ENCODE measurements around the gene NDUFB11.
"Not testable (repeated sequence)": the region's sequence is repeated elsewhere in the genome, so short reads cannot be mapped to it uniquely, and the experiment has no call there.

Gene NDUFB11

DNA sequence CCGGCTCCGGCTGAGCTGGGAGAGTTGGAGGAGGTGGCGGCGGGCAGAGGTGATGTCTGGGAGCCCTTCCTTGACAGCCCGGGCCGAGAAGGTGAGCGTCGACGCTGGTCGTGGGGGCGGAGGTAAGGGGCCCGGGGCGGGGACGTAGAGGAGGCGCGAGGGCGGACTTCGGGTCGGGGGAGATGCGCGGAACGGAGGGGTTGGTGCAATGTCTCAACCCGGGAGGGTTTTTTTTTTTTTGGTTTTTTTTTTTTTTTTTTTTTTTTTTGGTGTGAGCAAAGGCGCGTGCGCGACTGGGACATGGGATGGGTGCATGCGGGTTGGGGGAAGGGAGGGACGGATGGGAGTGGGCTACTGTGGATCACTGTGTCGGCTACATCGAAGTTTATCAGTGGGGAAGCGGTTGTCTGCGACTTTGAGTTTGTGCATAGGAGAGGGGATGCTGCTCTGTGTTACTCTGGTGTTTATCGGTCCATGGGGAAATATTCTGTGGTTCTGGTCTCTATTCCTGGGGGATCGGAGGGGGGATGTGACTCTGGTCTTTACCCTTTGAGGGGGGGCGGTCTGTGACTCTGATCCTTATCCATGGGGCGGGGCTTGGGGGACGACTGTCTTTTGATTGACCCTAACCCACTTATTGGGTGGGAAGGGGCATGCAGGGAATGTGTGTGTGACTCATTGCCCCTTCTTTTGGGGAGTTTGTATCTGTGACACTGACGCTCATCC lies 1.1 kb upstream of the NDUFB11 start:
- no peak for DNase-seq

DNA sequence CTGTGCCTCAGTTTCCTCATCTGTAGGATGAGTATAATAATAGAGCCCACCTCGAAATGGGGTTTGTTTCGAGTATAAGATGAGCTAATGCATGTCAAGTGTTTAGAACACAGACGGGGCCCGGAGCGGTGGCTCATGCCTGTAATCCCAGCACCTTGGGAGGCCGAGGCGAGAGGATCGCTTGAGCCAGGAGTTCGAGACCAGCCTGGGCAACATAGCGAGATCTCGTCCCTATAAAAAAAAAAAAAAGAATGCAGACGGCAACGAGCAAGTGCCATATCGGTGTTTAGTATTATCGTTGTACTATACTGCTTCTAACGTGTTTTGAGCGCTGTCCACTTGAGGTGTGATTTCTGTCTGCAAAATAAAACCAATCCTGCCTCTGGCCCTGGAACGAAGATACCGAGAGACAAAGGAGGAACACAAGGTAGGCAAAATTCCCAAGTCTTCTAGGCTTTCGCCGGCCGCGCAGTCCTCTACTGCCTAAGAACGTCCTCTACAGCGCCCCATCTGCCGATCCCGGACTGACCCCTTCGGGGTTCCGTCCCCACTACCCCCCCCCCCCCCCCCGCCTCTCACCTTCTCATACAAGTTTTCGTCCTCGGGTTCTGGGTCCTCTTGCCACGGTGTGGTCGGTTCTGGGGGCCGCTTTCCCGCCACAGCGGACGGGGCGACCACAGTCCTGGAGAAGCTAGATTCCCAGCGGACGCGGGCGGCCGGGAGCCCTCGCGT lies 442 bp downstream of the NDUFB11 start:
- peak in 1 of 2 experiments; percentile 4 for DNase-seq

DNA sequence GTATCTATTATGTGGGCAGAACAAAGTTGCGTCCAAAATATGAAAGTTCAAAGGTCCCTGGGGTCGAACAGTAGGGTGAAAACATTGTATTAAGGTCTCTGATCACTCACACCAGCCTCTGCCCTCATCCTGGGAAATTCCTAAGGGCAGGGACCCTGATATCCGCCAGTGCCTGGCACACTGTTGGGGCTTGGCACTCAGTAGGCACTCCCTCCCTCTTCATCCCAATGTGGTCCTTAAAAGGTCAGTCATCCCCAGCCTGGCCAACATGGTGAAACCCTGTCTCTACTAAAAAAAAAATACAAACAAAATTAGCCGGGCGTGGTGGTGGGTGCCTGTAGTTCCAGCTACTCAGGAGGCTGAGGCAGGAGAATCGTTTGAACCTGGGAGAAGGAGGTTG lies 6.3 kb downstream of the NDUFB11 start:
- no peak for DNase-seq

DNA sequence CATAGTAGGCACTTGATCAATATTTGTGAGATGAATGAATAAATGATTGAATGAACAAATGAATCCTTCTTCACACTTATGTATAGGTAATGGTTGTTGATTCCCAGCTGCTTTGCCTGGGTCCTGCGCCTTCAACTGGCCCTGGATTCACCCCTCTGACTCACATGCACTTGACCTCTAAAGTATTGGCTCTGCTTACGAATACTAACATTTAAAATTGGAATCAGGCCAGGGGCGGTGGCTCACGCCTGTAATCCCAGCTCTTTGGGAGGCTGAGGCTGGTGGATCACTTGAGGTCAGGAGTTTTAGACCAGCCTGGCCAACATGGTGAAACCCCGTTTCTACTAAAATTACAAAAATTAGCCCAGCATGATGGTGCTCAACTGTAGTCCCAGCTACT lies 8.9 kb downstream of the NDUFB11 start:
- DNase-seq: not testable (repeated sequence)

DNA sequence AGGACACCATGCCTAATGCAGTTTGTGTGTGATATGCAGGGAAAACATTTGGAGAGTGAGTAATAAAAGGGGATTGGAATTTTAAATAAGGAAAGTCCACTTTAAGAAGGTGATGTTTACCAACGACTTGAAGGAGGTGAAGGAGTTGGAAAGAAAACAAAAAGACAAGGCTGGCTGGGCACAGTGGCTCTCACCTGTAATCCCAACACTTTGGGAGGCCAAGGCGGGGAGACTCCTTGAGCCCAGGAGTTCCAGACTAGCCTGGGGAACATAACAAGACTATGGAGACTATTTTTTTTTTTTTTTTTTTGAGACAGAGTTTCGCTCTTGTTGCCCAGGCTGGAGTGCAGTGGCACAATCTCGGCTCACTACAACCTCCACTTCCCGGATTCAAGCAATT lies 11.0 kb downstream of the NDUFB11 start:
- DNase-seq: no peak

DNA sequence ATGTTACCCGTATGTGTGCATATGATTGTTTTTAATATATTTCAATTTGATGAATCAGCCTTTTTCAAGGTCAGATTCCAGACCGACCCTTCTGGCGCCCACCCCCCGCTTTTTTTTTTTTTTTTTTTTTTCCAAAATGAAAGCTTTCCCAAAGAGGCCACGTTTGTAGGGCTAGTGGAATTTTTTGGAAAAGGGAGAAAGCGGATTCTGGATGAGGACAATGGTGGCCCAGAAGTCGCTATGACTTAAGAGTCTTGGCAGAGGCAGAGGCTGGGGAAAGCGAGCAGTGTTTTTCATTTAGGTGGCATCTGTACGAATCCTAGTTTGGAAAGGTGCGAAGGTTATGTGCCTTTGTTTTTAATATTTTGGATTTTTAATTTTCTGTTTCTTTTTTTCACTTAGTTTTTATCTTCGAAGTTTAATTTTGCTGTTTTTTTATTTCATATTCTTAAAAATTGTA lies 14.6 kb downstream of the NDUFB11 start:
- DNase-seq: no peak

DNA sequence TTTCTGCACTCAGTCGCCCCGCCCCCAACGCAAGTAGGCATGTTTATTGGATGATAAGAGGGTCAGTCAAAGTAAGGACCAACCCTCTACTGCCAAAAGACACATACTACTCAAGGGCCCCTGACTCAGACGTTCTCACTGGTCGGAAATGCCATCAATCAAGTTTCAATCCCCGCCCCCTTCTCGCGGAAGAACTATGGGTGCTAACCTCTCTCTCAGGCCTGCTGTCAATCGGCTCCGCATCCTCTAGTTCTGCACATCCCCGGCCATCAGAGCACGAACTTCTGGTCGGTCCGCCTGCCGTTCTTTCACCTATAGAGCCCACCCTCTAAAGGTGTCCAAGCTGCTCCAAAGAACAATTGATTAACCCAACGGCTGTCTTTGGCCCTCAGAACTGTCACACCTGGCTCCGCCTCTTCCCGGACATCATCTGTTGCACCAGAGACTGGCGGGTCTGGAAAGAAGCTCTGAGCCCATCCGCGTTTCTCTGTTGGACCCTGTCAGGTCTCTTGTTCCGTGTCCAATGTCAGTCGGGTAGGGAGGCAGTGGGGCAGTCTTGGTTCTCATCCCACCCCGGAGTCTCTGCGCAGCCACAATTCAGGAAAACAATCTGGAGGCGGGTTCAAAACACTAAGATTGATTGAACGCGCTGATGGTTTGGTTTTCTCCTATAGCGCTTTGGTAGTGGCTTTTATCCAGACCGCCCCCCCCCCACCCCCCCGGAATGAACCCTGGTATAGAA lies 15.2 kb downstream of the NDUFB11 start:
- DNase-seq: peak; percentile 84

DNA sequence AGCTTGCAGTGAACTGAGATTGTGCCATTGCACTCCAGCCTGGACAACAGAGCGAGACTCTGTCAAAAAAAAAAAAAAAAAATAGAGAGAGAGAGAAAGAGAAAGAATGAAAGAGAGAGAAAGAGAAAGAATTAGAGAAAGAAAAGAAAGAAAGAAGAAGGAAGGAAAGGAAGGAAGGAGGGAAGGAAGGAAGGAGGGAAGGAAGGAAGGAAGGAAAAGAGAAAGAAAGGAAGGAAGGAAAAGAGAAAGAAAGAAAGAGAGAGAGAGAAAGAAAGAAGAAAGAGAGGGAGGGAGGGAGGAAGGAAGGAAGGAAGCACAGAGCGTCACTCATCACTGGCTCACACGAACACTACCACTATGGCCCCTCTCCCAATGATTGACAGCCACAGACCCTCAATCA lies 20.0 kb downstream of the NDUFB11 start:
- DNase-seq: not testable (repeated sequence)

DNA sequence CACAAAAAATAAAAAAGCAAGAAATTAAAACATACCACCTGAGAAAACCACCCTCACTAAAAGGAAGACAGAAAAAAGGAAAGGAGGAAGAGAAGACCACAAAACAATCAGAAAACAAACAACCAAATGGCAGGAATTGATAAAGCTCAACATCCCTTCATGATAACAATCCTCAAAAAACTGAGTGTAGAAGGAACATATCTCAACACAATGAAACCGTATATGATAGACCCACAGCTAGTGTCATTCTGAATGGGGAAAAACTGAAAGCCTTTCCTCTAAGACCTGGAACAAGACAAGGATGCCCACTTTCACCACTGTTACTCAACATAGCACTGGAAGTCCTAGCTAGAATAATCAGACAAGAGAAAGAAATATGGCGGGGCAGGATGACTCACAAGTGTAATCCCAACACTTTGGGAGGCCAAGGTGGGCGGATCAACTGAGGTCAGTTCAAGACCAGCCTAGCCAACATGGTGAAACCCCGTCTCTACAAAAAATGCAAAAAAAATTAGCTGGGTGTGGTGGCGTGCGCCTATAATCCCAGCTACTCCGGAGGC lies 27.9 kb downstream of the NDUFB11 start:
- DNase-seq: not testable (repeated sequence)

DNA sequence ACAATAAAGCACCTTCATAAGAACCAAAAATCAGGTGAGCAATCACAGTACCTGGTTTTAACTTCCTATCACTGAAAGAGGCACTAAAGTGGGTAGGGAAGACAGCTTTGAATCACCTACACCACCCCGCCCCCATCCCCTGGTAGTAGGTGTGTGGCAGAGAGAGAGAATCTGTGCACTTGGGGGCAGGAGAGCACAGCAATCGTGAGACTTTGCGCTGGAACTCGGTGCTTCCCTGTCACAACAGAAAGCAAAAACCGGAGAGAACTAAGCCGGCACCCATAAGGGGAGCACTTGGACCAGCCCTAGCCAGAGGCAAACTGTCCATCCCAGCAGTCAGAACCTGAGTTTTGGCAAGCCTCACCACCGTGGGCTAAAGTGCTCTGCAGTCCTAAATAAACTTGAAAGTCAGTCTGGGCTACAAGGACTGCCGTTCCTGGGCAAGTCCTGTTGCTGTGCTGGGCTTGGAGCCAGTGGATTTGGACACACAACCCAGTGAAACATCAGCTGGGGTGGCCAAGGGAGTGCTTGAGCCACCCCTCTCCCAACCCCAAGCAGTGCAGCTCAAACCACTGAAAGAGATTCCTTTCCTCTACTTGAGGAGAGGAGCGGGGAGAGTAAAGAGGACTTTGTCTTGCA lies 32.1 kb downstream of the NDUFB11 start:
- no peak for DNase-seq

DNA sequence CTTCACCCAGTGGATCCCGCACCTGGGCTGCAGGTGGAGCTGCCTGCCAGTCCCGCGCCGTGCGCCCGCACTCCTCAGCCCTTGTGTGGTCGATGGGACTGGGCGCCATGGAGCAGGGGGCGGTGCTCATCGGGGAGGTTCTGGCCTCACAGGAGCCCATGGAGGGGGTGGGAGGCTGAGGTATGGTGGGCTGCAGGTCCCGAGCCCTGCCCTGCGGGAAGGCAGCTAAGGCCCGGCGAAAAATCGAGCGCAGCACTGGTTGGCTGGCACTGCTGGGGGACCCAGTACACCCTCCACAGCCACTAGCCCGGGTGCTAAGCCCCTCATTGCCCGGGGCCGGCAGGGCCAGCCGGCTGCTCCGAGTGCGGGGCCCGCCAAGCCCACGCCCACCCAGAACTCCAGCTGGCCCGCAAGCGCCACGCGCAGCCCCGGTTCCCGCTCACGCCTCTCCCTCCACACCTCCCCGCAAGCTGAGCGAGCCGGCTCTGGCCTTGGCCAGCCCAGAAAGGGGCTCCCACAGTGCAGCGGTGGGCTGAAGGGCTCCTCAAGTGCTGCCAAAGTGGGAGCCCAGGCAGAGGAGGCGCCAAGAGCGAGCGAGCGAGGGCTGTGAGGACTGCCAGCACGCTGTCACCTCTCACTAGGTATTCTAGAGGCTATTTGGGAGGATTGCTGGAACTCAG lies 33.4 kb downstream of the NDUFB11 start:
- DNase-seq: not testable (repeated sequence)

DNA sequence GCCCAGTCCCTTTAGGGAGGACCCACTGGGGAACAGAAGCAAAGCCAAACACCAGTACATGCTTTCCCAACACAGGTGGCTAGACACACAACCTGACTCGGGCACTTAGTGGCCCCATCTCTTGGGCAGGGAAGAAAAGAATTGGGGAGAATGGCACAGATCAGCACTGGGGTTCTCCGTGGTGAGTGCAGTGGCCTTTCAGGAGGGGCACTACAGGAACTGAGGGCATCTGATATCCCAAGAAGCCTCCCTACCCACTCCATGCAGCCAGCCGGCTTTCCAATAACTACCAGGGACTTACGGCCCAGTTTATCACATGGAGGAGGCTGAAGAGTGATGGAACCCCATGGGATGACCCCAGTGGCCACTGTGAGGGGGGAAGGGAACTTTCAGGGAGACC lies 43.3 kb downstream of the NDUFB11 start:
- DNase-seq: no peak

DNA sequence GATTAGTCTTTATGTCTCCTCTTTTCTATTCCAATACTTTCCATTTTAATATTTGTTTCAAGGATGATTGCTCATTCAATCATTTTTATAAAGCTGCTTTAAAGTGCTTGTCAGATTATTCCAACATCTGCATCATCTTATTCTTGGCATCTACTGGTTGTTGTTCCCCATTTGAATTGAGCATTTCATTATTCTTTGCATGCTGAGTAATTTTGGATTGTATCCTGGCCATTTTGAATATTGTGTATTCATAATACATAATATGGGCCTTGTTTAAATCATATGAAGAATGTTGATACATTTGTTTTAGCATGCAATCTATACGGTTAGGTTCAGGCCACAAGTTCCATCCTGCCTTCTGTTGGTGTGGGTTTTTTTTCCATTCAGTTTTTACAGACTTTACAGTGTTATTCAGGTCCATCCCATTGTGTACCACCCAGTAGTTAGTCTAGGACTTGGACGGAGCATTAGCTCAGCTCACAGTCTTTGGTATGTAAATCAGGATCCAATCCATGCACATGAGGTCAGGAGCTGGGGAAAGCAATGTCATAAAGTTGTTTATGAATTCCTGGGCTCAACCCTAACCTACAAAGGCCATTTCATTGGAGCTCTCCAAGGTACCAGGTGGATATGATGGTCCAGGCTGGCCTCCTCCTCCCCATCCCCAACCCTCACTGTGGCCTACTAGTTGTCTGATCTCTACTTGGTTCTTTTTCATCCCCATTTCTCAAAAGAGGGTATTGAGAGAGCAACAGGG lies 46.0 kb downstream of the NDUFB11 start:
- DNase-seq: no peak

DNA sequence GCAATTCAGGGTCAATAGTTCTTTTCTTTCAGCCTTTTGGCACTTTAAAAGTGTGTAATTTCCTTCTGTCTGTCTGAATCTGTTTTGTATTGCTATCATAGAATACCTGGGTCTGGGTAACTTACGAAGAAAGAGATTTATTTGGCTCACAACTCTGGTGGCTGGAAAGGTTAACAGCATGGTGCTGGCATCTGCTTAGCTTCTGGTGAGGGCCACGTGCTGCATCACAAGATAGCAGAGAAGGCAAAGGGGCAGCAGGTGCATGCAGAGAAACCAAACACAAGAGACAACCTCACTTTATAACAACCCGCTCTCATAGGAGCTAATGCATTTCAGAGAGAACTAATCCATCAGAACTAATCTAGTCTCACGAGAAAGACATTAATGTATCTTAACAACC lies 47.5 kb downstream of the NDUFB11 start:
- DNase-seq: no peak

DNA sequence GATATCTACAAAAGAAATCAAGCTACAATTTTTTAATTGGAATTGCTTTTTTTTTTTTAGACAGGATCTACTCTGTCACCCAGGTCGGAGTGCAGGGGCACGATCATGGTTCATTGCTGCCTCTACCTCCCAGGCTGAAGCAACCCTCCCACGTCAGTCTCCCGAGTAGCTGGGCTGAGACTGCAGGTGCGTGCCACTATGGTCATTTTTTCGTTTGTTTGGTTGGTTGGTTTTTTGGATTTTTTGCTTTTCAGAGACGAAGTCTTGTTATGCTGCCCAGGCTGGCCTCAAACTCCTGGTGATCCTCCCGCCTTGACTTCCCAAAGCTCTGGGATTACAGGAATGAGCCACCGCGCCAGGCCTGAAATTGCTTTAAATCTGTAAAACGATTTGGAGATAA lies 50.6 kb downstream of the NDUFB11 start:
- DNase-seq: no peak

DNA sequence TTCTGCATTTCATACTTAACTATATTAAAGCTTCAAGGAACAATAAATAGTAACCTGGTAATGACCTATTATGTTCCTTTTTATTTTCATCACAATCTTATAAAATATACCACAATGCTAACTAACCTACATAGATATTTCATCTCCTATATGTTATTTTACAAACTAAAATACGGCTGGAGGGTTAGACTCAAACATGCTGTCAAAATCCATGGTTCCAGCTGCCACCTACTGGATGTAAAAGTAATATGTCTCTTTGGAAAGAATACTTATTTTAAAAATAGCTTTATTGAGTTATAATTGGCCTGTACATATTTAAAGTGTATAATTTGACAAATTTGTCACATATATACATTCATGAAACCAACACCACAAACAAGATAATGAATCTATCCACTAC lies 51.3 kb downstream of the NDUFB11 start:
- DNase-seq: no peak
